ENCODE measurements around the gene SIAH2.

GRCh38 chr3:150697646-150698045 is 65.3 kb downstream of the SIAH2 start:
- TF ChIP-seq POLR2A (IDR thresholded peaks at IDR 0.05; ENCODE audit: low read length) (no peak), GATA1 (IDR thresholded peaks at IDR 0.05; ENCODE audit: low read depth, low read length) (no peak)
